Endothelial cell (in vitro differentiated cells): ENCODE results near the gene C4orf51. TPM values are rescaled to one million over a fixed set of nuclear protein-coding genes. Genes with fewer than 3 reads are reported as not detected.
"Not testable (repeated sequence)": the region's sequence is repeated elsewhere in the genome, so short reads cannot be mapped to it uniquely, and the experiment has no call there.

Experiments
- DNase-seq: peaks from one replicate; pipeline ENCODE4 v3.0.0; 2021; ENCODE audit warnings: low spot score
- H3K27ac Mint-ChIP-seq: one replicate; pipeline ENCODE4 v1.8.0; 2021; ENCODE audit warnings: mixed read lengths, inconsistent platforms; ENCODE audit not compliant: unreplicated experiment
- H3K27me3 Mint-ChIP-seq: one replicate; pipeline ENCODE4 v1.8.0; 2021; ENCODE audit warnings: mild to moderate bottlenecking, moderate library complexity, mixed read lengths, inconsistent platforms; ENCODE audit not compliant: unreplicated experiment
- H3K36me3 Mint-ChIP-seq: one replicate; pipeline ENCODE4 v1.8.0; 2021; ENCODE audit warnings: mild to moderate bottlenecking, low read depth, mixed read lengths, inconsistent platforms; ENCODE audit not compliant: unreplicated experiment
- H3K4me1 Mint-ChIP-seq: one replicate; pipeline ENCODE4 v1.8.0; 2021; ENCODE audit warnings: mild to moderate bottlenecking, mixed read lengths, inconsistent platforms; ENCODE audit not compliant: unreplicated experiment
- H3K4me3 Mint-ChIP-seq: one replicate; pipeline ENCODE4 v1.8.0; 2021; ENCODE audit warnings: mild to moderate bottlenecking, mixed read lengths, inconsistent platforms; ENCODE audit not compliant: unreplicated experiment
- H3K9me3 Mint-ChIP-seq: one replicate; pipeline ENCODE4 v1.8.0; 2021; ENCODE audit warnings: mixed read lengths, inconsistent platforms; ENCODE audit not compliant: unreplicated experiment
- CTCF ChIP-seq: fragments of 200-600 bp; sonication (generic); IDR thresholded peaks from one replicate; pipeline ENCODE4 v1.5.0; 2021; ENCODE audit warnings: antibody characterized with exemption; ENCODE audit not compliant: unreplicated experiment
- total RNA-seq: library from RNA; stranded (reverse); fragmentation: NEBNext Ultra II Directional; extraction: Animal tissue kit (Norgen Biotek cat#: 25700); gene quantifications from one replicate; pipeline ENCODE4 v1.2.1, GENCODE V29; 2021; ENCODE audit not compliant: unreplicated experiment

Gene C4orf51
- total RNA-seq, 1 donor from 2014 or later = not detected

- Mint-ChIP-seq H3K36me3 (no peaks in the 10 kb centered on the region), H3K4me3 (no peak overlapping the region), H3K9me3 (peaks cover 8% of the 10 kb centered on the region), H3K27ac (no peak overlapping the region), H3K27me3 (no peaks in the 10 kb centered on the region), H3K4me1 (peaks cover under 1% of the 10 kb centered on the region)
- DNase-seq = no peak
- no peak for TF ChIP-seq CTCF
Observed at GRCh38 chr4:145681956-145682355, 2.0 kb downstream of the C4orf51 start.

- no peaks in the 10 kb centered on the region for H3K9me3 Mint-ChIP-seq
- no peak for TF ChIP-seq CTCF
- no peak overlapping the region for H3K4me3 Mint-ChIP-seq
- H3K27ac Mint-ChIP-seq = no peak overlapping the region
- peaks cover 3% of the 10 kb centered on the region for H3K4me1 Mint-ChIP-seq
- DNase-seq = no peak
- no peaks in the 10 kb centered on the region for H3K36me3 Mint-ChIP-seq
- H3K27me3 Mint-ChIP-seq = no peaks in the 10 kb centered on the region
Observed at GRCh38 chr4:145686991-145687390, 7.0 kb downstream of the C4orf51 start.

GRCh38 chr4:145690610-145691009, 10.7 kb downstream of the C4orf51 start:
- no peak for TF ChIP-seq CTCF
- Mint-ChIP-seq H3K9me3 (peaks cover 5% of the 10 kb centered on the region), H3K27ac (no peak overlapping the region)

GRCh38 chr4:145691416-145691815, 11.5 kb downstream of the C4orf51 start:
- not testable (repeated sequence) for H3K4me3 Mint-ChIP-seq, DNase-seq, H3K36me3 Mint-ChIP-seq, H3K27me3 Mint-ChIP-seq, H3K4me1 Mint-ChIP-seq, H3K9me3 Mint-ChIP-seq, H3K27ac Mint-ChIP-seq

More at GRCh38 chr4:145690610-145691009, 10.7 kb downstream of the C4orf51 start:
- Mint-ChIP-seq H3K27me3 (no peaks in the 10 kb centered on the region), H3K36me3 (no peaks in the 10 kb centered on the region), H3K4me3 (no peak overlapping the region), H3K4me1 (peaks cover 3% of the 10 kb centered on the region)
- DNase-seq = no peak

- no peaks in the 10 kb centered on the region for H3K27me3 Mint-ChIP-seq
- no peak overlapping the region for H3K27ac Mint-ChIP-seq
- no peaks in the 10 kb centered on the region for H3K36me3 Mint-ChIP-seq
- H3K9me3 Mint-ChIP-seq = peaks cover 7% of the 10 kb centered on the region
- TF ChIP-seq CTCF = no peak
- H3K4me3 Mint-ChIP-seq = no peak overlapping the region
- H3K4me1 Mint-ChIP-seq = no peaks in the 10 kb centered on the region
- DNase-seq = no peak
Observed at GRCh38 chr4:145694929-145695328, 15.0 kb downstream of the C4orf51 start.

- H3K4me3 Mint-ChIP-seq = no peak overlapping the region
- H3K4me1 Mint-ChIP-seq = no peaks in the 10 kb centered on the region
- H3K9me3 Mint-ChIP-seq = peaks cover 7% of the 10 kb centered on the region
- H3K36me3 Mint-ChIP-seq = no peaks in the 10 kb centered on the region
- H3K27ac Mint-ChIP-seq = no peak overlapping the region
- no peaks in the 10 kb centered on the region for H3K27me3 Mint-ChIP-seq
- TF ChIP-seq CTCF = no peak
- DNase-seq = no peak
Observed at GRCh38 chr4:145697332-145697731, 17.4 kb downstream of the C4orf51 start.
